ENCODE measurements around the gene COL4A1. TPM values are rescaled to one million over a fixed set of nuclear protein-coding genes. Genes with fewer than 3 reads are reported as not detected.
A peak's percentile ranks its signal among the peaks of the same experiment; 100 is the strongest.

COL4A1 gene
- total RNA-seq, 6 donors from 2014 or later, result 81.7 to 309 (median 167) TPM

DNA sequence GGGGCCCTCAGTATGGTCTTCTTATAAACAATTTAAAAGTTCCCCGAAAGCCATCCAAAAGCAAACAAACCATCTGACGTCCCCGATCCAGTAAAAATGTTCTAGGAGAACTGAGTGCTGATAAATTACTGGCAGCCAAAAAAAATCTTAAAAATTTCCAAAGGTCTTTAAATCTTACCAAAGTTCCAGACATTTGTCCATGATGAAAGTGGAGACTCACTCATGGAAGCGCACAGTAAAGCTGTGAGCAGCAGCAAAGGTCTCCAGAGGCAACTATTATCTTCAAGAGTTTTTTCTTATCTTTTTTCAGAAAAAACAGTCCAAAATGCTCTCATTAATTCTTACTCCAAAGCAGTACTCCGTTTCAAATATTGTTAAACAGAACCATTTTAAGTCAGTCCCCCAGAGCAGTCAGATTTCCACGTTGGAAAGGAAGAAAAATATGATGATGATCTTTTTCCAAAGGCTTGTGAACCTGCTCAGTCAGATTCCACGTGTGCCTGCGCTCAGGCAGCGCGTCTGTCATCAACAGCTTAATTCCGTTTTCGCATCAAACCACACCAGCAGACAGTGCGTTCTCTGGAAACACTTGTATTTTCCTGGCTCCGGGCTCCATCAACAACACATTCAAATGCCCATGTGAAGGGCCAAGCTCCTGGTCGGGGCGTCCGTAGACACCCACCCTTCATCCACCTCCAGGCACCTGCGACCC is 85.4 kb downstream of the COL4A1 start:
- Histone ChIP-seq H3K9me3 (no peaks in the 10 kb centered on the region), H3K27me3 (no peaks in the 10 kb centered on the region), H3K4me3 (no peak overlapping the region), H3K27ac (peak overlapping the region; percentile 52 to 81 (median 80)), H3K36me3 (no peaks in the 10 kb centered on the region), H3K4me1 (peaks cover 13 to 28% (median 20%) of the 10 kb centered on the region in 4 donors)
- WGBS, 2 donors, result 55 to 61% methylated on average over 14 to 18 of the region's 18 CpGs
- DNase-seq, result no peak
- no peak for TF ChIP-seq POLR2A (IDR thresholded peaks at IDR 0.05)
- no peak for TF ChIP-seq POLR2AphosphoS5 (IDR thresholded peaks at IDR 0.05)
- TF ChIP-seq, protein P1, sequence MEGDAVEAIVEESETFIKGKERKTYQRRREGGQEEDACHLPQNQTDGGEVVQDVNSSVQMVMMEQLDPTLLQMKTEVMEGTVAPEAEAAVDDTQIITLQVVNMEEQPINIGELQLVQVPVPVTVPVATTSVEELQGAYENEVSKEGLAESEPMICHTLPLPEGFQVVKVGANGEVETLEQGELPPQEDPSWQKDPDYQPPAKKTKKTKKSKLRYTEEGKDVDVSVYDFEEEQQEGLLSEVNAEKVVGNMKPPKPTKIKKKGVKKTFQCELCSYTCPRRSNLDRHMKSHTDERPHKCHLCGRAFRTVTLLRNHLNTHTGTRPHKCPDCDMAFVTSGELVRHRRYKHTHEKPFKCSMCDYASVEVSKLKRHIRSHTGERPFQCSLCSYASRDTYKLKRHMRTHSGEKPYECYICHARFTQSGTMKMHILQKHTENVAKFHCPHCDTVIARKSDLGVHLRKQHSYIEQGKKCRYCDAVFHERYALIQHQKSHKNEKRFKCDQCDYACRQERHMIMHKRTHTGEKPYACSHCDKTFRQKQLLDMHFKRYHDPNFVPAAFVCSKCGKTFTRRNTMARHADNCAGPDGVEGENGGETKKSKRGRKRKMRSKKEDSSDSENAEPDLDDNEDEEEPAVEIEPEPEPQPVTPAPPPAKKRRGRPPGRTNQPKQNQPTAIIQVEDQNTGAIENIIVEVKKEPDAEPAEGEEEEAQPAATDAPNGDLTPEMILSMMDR (IDR thresholded peaks at IDR 0.05), result no peak
- ATAC-seq (ENCODE audit: low FRiP score in 2 of 2), result peak in 1 of 2 donors; percentile 17

DNA sequence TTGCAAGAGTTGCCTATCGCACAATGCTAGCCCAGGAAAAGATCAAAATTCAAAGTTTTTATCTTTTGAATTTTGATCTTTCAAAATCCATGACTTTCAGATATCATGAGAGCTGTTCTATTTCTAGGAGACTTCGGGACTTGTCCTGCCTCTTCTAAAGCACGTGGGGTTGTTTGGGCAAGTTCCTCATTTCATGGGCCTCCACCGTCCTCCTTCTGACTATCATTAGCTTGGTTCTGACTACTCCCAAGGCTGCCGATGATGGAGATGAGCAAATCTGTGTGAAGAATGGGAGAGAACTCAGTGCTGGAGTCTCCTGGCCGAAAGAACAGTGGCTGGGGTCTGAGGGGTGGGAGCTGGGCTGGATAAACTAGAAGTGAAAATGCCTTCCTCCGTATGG is 86.5 kb downstream of the COL4A1 start:
- Histone ChIP-seq H3K27ac (peak overlapping the region in 2 of 4 donors; percentile 42 to 80), H3K27me3 (no peaks in the 10 kb centered on the region), H3K4me3 (no peak overlapping the region), H3K9me3 (no peaks in the 10 kb centered on the region), H3K36me3 (no peaks in the 10 kb centered on the region), H3K4me1 (peaks cover 18 to 35% (median 25%) of the 10 kb centered on the region in 4 donors)
- TF ChIP-seq, protein P1 (IDR thresholded peaks at IDR 0.05), result no peak
- TF ChIP-seq POLR2A (IDR thresholded peaks at IDR 0.05) (no peak), EP300 (IDR thresholded peaks at IDR 0.05) (no peak), POLR2AphosphoS5 (IDR thresholded peaks at IDR 0.05) (no peak)
- no peak for ATAC-seq (ENCODE audit: low FRiP score in 2 of 2)
- DNase-seq, result no peak
- 70 to 72% methylated on average over 7 of the region's 7 CpGs for WGBS, 2 donors

DNA sequence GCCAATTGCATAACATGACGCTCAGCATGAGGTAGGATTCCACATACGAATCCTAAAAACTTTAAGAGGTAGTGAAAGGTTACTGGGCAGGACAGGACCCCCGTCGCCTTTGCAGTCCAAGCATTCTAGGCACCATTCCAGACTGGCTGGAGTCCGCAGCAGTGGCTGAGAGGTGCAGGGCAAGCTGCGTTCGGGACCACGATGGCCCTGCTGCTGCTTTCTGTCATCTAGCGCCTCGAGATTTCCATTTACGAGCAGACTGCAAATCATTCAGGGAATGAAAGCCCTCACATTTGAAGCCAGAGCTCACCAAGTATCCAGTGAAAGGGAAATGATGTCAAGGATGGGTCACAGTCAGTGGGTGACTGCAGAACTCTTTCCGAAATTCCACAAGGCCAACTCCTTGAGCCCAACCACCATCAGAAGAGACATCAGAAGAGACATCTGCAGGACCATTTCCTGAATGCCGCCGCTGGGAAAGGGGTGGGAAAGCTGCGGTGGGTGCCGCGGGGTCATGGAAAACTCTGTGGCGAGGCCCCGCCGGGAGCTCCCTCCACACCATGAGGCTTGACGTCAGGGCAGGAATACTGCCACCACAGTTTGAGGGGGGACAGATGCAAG is 88.3 kb downstream of the COL4A1 start:
- WGBS, 2 donors, result 65 to 66% methylated on average over 9 to 21 of the region's 21 CpGs
- peak overlapping the region; percentile 1 to 48 (median 8) for H3K27ac ChIP-seq
- TF ChIP-seq POLR2A (IDR thresholded peaks at IDR 0.05), result no peak
- peak; percentile 63 to 69 for TF ChIP-seq POLR2AphosphoS5 (IDR thresholded peaks at IDR 0.05)
- TF ChIP-seq, protein P1 (IDR thresholded peaks at IDR 0.05), result no peak
- peak in 3 of 4 donors; percentile 52 to 57 (median 53) for TF ChIP-seq EP300 (IDR thresholded peaks at IDR 0.05)
- H3K4me3 ChIP-seq, result no peak overlapping the region
- no peaks in the 10 kb centered on the region for H3K9me3 ChIP-seq
- peaks cover 19 to 36% (median 25%) of the 10 kb centered on the region in 4 donors for H3K4me1 ChIP-seq
- peaks cover 0 to 4% (median 0%) of the 10 kb centered on the region in 4 donors for H3K36me3 ChIP-seq
- H3K27me3 ChIP-seq, result no peaks in the 10 kb centered on the region
- peak in 1 of 2 donors; percentile 59 for DNase-seq
- peak in 1 of 2 donors; percentile 5 for ATAC-seq (ENCODE audit: low FRiP score in 2 of 2)

DNA sequence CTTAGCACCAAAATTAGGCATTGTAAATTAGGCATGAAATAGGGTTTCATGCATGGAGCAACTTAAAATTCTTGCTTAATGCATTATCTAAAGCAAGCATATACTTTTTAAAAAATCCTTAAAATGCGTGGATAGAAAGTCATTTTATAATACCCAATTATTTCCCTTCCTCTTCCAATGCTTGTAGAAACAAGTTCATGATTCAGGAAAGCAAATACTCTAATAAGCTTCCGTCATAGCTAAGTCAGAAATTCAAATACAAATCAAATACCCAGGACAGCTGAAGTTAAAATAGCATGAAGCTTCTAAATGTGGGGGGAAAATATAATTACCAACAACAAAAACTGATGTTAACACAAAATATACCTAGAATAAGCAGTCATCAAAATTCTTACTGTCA is 89.1 kb downstream of the COL4A1 start:
- WGBS, 2 donors, result 78 to 81% methylated on average over 2 of the region's 2 CpGs
- peaks cover 0 to 13% (median 0%) of the 10 kb centered on the region in 4 donors for H3K36me3 ChIP-seq
- peaks cover 19 to 36% (median 25%) of the 10 kb centered on the region in 4 donors for H3K4me1 ChIP-seq
- TF ChIP-seq EP300 (IDR thresholded peaks at IDR 0.05) (no peak), POLR2AphosphoS5 (IDR thresholded peaks at IDR 0.05) (no peak), POLR2A (IDR thresholded peaks at IDR 0.05) (no peak)
- TF ChIP-seq, protein P1 (IDR thresholded peaks at IDR 0.05), result no peak
- no peaks in the 10 kb centered on the region for H3K9me3 ChIP-seq
- H3K4me3 ChIP-seq, result no peak overlapping the region
- no peaks in the 10 kb centered on the region for H3K27me3 ChIP-seq
- H3K27ac ChIP-seq, result peak overlapping the region in 2 of 4 donors; percentile 8 to 67
- no peak for DNase-seq
- ATAC-seq (ENCODE audit: low FRiP score in 2 of 2), result no peak

Measured in upper lobe of left lung (tissue), 6 donors.